22Rv1 (cell line): Measurements from ENCODE around the gene SLC25A51.

ENCODE experiments used
- H3K27ac ChIP-seq: fragments of 450-650 bp; 2 replicates; pipeline ENCODE4 v1.5.1; 2017
- CTCF ChIP-seq: fragments of 450-650 bp; IDR thresholded peaks from 2 replicates; pipeline ENCODE4 v1.5.1; 2017; ENCODE audit warnings: mild to moderate bottlenecking
- ZFX ChIP-seq: fragments of 450-650 bp; IDR thresholded peaks from 2 replicates; pipeline ENCODE4 v1.6.1; 2017; ENCODE audit warnings: antibody characterized with exemption, borderline replicate concordance

Gene SLC25A51

GRCh38 chr9:37873955-37874354 lies 30.0 kb downstream of the SLC25A51 start:
- TF ChIP-seq ZFX, result no peak
- TF ChIP-seq CTCF, result no peak
- H3K27ac ChIP-seq, result no peak overlapping the region

DNA sequence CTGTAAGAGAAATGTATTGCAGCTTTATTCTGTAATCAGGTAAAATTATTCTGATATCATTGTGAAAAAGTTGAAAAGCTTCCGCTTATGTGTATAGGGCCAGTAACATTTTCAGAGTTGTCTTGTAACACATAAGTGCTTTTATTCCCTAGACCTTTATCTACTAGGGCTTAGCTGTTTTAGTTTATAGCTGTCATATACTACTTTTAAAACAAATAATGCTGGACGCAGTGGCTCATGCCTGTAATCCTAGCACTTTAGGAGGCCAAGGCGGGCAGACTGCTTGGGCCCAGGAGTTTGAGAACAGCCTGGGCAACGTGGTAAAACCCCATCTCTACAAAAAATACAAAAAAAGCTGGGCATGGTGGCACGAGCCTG lies 33.1 kb downstream of the SLC25A51 start:
- TF ChIP-seq CTCF, result no peak
- no peak for TF ChIP-seq ZFX
- no peak overlapping the region for H3K27ac ChIP-seq

DNA sequence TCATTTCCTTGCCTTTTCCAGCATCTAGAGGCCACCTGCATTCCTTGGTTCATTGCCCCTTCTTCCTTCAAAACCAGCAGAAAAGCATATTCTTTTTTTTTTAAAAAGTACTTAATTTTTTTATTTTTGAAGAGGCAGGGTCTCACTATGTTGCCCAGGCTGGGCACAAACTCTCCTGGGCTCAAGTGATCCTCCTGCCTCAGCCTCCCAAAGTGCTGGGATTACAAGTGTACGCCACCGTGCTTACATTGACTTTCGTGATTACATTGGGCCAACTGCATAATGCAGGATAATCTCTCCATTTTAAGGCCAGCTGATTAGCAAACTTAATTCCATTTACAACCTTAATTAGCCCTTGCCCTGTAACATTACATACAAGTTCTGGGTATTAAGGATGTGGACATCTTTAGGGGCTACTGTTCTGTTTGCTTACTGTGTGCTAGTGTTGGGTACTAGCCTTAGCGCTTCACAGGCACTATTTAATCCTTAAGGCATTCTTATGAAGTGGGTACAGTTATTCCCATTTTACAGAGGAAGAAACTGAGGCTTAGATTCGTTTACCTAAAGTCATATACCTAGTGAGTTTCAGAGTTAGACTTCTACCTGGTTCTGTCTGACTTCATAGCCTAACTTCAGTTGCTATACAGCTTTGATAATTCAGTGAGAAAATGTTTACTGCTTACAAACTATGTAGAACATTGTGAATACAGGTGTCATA lies 33.7 kb downstream of the SLC25A51 start:
- TF ChIP-seq CTCF (no peak), ZFX (no peak)
- no peak overlapping the region for H3K27ac ChIP-seq

DNA sequence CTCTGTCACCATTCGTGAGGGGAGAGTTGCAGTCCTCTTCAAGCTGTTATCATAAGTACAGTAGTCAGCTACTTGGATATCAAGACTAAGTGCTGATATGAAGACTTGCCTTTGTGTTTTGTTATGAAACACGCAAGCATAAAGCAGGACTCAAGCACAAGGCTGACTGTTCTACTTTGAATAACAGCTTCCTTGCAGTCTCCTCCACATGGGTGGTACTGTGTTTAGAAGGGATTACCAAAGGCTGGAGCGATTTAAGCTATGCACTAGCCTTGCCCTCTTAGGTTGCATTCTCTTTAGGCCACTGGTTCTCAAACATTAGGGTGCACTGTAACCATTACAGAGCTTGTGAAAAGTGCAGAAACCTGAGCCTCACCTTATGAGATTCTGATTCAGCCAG lies 41.4 kb downstream of the SLC25A51 start:
- H3K27ac ChIP-seq, result no peak overlapping the region
- TF ChIP-seq ZFX (no peak), CTCF (no peak)

DNA sequence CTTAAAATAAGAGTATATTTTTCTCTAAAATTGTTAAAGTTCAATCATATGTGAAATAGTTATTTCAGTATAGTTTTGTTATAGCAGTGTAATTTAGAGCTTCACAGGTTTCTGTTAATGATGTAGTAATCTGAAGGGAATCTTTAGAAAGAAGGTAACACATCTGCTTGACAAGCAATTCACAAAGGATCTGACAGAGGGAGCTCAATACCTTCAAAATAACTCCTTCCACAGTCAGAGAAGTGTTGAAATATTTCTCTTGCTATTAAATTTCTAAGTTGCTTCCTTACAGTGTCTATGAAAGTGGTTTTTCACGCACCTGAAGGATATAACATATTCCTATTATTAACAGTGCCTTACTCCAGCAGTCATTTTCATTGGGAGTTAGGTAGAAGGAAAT lies 44.9 kb downstream of the SLC25A51 start:
- no peak overlapping the region for H3K27ac ChIP-seq

GRCh38 chr9:37856551-37856950 lies 47.4 kb downstream of the SLC25A51 start:
- no peak overlapping the region for H3K27ac ChIP-seq
- TF ChIP-seq ZFX, result no peak

More for the DNA sequence above, 44.9 kb downstream of the SLC25A51 start:
- peak; percentile 8; the same call in 1 of the 2 replicates for TF ChIP-seq CTCF
- TF ChIP-seq ZFX, result no peak

DNA sequence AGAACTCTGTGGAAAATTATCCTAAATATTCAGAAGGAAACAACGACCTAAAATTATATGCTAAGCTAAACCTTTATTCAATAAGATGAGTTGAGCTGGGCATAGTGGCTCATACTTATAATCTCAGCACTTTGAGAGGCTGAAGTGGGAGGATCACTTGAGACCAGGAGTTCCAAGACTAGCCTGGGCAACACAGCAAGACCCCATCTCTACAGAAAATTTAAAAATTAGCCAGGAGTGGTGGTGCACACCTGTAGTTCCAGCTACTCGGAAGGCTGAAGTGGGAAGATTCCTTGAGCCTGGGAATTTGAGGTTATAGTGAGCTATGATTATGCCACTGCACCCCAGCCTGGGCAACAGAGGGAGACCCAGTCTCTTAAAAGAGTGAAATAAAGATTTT lies 51.7 kb downstream of the SLC25A51 start:
- TF ChIP-seq ZFX, result no peak
- TF ChIP-seq CTCF, result no peak
- no peak overlapping the region for H3K27ac ChIP-seq

DNA sequence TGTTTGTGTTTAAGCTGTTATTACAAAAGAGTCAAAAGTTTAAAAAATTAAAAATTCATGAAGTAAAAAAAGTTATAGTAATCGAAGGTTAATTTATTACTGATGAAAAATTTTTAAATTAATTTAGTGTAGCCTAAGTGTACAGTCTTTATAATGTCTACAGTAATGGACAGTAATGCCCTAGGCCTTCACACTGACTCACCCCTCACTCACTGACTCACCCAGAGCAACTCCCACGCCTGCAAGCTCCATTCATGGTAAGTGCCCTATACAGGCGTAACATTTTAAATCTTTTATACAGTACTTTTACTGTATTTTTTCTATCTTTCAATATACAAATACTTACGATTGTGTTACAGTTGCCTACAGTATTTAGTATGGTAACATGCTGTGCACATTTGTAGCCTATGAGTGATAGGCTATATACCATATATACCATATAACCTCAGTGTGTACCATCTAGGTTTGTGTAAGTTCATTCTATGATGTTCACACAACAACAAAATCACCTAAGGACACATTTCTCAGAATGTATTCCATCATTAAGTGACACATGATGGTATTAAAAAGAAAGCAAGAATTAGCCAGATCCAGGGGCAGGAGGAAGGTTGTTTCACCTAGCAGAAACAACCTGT lies 63.2 kb downstream of the SLC25A51 start:
- H3K27ac ChIP-seq, result no peak overlapping the region
- no peak for TF ChIP-seq CTCF
- TF ChIP-seq ZFX, result no peak
